ENCODE data around the gene MAGI2. TPM values are rescaled to one million over a fixed set of nuclear protein-coding genes. Genes with fewer than 3 reads are reported as not detected.
A peak's percentile ranks its signal among the peaks of the same experiment; 100 is the strongest.
"Not testable (repeated sequence)": the region's sequence is repeated elsewhere in the genome, so short reads cannot be mapped to it uniquely, and the experiment has no call there.

MAGI2 gene
- total RNA-seq, 1 donor from 2014 or later, result 51.3 TPM

DNA sequence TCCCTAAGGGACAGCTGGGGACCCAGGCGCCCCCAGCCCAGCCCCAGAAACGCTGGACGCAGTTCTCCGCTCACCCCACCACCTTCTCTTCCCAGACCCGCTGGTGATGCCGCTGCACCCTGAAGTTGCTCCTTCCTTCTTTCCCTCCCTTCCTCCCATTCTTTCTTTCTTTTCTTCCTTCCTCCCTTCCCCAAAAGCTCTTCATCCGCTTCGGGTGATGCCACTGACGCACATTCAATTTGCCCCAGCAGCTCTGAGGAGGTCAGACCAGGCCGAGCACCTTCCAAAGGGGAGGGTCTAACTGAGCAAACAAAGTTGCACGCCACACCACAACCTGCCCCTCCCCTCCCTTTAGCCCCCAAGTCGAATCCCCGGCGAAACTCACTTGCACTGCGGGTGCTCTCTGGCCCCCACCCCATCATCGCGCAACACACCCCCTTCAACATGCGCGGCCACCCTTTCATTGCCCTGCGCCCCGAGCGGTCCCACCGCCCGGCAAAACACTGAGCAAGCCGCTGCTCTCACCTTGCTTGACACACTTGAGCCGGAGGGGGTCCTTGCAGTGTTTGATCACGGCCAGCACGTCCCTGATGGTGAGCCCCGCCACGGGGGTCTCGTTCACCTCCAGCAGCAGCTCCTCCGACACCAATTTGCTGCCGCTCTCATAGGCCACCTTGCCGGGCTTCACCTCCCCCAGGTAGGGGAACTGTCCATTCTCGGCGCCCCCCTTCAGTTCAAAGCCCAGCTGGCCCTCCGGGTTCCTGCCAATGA lies 787 bp downstream of the MAGI2 start:
- peak; percentile 42 for ATAC-seq
- intact Hi-C loops (cut with DNase I), result no loop called here

DNA sequence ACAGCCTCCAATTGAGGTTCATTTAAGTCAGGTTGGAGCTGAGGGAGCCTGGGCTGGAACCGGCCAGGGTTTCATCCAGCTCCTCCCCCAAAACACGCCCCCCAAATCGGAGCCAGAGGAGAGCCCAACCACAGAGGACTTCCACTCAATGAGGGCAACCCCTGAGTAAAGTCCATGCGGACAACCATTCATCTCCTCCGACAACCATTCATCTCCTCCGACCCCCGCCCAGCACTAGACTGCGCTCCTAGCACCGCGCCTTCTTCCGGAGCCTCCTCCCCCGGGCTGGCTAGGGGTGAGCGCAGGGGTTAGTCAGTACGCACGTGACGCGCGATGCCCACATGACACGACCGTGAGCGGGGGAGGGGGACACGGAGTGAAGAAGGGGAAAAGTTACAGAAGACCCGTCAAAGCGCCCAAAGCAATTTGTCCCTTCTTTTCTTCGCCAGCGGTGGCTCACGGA lies 1.4 kb downstream of the MAGI2 start:
- ATAC-seq (peak; percentile 91), DNase-seq (ENCODE audit: low spot score) (peak; percentile 94)
- intact Hi-C loops (cut with DNase I), result no loop called here

More for the DNA sequence above, 787 bp downstream of the MAGI2 start:
- DNase-seq (ENCODE audit: low spot score), result peak; percentile 63

DNA sequence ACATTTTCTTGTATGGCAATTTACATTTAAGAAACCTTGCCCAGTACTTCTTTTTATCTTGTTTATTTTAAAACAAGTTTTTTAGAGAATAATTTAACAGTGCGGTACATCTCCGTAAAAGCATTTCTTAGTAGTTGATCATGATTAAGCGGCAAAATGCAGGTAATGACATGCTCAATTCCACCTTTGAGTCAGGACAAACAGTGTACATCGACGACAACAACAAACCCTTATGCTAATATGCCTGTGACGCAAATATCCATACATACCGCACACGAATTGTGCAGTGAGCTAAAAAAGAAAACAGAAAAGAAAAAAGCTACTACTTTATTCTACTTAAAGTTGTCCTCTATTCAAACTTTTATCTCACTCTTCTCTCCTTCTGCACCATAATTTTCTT lies 1.9 kb downstream of the MAGI2 start:
- ATAC-seq (no peak), DNase-seq (ENCODE audit: low spot score) (no peak)
- intact Hi-C loops (cut with DNase I), result no loop called here

DNA sequence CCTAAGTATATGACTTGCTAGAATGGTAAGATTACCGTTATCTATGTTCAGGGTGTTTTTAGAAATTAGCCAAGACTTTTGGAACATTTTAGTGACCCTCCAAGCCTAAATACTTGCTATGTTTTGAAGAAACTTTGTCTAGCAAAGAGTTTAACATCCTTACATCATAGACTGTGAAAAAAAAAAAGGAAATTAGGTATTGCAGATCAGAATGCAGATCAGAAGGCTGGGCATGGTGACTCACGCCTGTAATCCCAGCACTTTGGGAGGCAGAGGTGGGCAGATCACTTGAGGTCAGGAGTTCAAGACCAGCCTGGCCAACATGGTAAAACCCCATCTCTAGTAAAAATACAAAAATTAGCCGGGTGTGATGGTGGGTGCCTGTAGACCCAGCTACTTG lies 10.7 kb downstream of the MAGI2 start:
- intact Hi-C loops (cut with DNase I); DNase-seq (ENCODE audit: low spot score); ATAC-seq: not testable (repeated sequence)

DNA sequence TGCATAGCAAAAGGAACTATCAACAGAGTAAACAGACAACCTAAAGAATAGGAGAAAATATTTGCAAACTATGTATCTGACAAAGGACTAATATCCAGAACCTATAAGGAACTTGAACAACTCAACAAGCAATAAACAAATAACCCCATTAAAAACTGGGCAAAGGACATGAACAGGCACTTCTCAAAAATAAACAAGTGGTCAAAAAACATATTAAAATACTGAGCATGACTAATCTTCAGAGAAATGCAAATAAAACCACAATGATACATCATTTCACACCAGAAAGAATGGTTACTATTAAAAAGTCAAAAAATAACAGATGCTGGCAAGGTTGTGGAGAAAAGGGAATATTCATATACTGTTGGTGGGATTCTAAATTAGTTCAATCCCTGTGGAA lies 17.1 kb downstream of the MAGI2 start:
- no peak for ATAC-seq

DNA sequence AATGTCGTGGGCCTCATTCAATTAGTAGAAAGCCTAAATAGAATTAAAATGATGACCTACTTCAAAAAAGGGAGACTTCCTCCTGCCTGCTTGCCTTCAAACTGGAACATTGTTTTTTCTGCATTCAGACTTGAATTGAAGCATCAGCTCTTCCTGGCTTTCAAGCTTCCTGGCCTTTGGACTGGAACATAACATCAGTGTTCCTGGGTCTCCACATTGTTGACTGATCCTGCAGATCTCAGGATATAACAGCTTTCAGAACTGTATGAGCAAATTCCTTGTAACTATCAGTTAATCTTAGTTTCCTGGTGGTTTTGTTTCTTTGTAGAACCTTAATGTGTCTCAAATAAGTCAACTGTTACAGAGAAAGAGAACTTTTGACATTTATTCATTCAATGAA lies 18.6 kb downstream of the MAGI2 start:
- DNase-seq (ENCODE audit: low spot score) (no peak), ATAC-seq (no peak)
- intact Hi-C loops (cut with DNase I), result no loop called here

More for the DNA sequence above, 17.1 kb downstream of the MAGI2 start:
- intact Hi-C loops (cut with DNase I), result no loop called here
- DNase-seq (ENCODE audit: low spot score), result no peak

DNA sequence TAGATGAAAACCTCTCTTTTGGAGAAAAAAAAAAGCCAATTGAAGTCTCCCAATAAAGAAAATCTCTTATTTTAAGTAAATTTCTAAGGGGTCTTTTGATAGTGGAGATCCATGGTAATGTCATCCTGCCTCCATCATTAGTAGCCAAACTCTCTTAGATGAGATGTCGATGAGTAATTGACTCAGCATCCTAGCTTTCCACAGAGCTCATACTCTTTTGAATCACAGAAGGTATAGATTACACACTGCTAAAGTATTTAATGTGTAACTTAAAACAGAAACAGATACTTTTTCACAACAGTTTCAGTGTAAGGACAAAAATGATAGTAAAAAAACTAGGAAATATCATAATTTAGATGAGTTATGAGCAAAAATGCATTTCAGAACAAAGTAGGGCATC lies 19.4 kb downstream of the MAGI2 start:
- ATAC-seq (no peak), DNase-seq (ENCODE audit: low spot score) (no peak)
- intact Hi-C loops (cut with DNase I), result no loop called here

DNA sequence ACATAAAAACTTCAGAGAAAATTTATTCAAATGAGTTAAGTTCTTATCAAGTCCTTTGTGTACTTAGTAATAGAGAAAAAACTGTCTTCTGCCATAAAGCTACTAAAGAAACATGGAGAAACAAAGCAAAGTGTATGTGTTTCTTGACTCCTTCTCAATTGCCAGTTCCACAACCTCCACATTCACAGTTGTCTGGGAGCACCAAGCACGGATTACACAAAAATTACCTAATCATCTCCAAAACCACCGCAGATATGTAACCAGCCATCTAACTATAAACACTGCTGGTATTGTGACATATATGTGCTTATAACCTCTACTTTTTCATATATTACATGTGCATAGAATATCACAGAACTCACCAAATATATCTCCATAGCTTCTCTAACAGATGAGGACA lies 23.1 kb downstream of the MAGI2 start:
- DNase-seq (ENCODE audit: low spot score) (no peak), ATAC-seq (no peak)
- intact Hi-C loops (cut with DNase I), result no loop called here

DNA sequence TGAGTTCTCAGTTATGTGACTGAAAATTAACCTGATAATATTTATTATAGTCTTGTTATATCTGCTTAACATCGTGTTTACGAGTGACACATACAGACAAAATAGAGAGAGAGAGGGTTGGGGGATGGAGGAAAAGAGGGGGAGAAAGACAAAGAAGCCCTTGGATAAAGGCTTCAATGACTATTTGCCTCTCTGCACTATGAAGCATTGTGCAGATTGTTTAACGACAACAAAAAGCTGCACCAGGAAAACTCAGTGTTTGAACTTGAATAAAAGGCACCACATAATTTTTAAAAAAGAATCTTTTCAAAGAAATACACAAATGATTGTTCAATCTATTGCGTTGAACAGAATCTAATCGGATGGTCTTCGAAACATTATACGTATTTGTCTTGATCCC lies 27.8 kb downstream of the MAGI2 start:
- intact Hi-C loops (cut with DNase I), result no loop called here
- ATAC-seq (no peak), DNase-seq (ENCODE audit: low spot score) (no peak)

DNA sequence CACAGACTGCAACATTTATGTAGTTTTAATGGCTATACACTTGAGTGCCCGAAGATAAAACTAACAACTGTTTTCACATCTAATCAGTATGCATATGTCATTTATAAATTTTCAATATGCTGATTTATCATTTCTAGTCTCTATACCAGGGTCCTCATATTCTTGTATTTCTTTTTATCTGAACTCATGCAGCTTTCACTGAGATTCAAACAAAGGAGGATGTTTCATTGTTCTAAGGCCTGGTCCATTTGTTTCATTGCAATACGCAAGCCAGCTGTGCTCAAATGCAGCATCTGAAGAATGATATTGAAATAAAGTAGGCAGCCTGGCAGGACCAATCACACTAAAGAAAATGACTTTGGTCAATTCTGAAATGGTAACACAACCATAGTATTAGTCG lies 31.7 kb downstream of the MAGI2 start:
- no peak for ATAC-seq
- DNase-seq (ENCODE audit: low spot score), result no peak
- intact Hi-C loops (cut with DNase I), result no loop called here

DNA sequence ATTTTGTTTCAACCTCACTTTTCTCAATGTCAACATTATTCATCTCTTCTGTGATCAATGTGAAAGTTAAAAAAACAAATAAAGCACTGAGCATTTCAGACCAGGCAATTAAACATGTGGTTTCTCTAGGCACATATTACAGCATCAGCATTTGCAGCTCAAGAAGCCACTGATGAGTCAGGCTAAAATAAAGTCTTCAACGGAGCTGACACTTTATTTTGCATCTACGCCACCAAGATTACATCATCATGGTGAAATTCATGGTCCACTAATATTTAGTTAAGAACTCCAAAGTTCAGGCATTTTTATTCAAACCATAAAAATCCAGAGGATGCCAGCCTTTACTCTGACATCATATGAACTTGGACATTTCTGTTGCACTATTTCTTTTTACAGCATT lies 33.0 kb downstream of the MAGI2 start:
- ATAC-seq (peak; percentile 88), DNase-seq (ENCODE audit: low spot score) (no peak)
- intact Hi-C loops (cut with DNase I), result no loop called here

DNA sequence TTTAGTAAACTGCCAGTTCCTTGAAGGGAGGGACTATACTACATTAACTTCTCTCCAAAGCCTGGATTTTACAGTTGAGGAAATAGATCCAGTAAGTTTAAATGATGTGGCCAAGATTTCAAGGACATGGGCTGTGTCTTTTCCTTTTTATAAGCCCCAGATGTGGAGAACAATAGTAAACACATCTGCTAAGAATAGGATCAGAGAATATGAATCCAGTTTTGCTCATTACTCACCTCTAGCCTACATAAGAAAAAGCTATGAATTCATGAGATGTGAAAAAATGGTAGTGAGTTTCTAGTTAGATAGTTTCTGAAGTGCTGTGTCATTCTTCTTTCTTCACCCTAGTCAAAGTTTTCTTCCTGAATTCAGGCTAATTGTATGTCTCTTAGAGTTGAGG lies 38.6 kb downstream of the MAGI2 start:
- DNase-seq (ENCODE audit: low spot score), result no peak
- intact Hi-C loops (cut with DNase I), result no loop called here
- no peak for ATAC-seq

DNA sequence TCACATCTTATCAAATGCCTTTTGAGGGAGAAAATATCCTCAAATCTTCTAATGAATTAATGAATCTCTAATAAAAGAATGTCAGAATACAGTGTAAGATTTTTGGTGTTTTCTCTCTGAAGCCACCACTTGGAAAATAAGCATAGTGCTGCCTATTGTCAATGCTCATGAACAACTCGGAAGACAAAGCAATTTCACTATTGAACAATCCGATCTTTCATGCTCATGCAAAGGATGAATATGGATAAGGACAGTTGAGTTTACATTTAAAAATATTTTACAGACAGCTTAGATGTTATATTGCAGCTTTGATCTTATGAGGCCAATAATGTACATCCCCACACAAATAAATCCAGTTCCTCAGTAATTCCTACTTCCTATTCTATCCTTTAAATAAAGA lies 40.6 kb downstream of the MAGI2 start:
- intact Hi-C loops (cut with DNase I), result no loop called here
- no peak for ATAC-seq
- DNase-seq (ENCODE audit: low spot score), result no peak

DNA sequence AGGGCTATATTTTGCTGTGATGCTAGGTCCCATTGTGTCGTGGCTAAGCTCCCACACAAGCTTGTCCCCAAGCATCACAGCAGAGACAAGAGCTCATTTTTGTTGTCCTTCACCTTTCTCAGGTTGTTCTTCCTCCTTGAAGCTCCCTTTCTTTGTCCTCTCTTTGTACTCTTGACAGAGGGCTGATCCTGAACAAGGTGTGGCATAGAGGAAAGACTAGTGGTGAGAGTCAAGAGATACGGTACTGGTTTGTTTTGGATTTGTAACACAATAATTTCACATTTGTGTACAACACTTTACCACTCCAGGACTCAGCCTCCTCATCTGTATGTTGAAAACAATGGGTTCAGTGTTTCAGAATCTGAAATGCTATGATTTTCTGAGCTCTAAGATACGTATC lies 41.0 kb downstream of the MAGI2 start:
- ATAC-seq, result no peak

DNA sequence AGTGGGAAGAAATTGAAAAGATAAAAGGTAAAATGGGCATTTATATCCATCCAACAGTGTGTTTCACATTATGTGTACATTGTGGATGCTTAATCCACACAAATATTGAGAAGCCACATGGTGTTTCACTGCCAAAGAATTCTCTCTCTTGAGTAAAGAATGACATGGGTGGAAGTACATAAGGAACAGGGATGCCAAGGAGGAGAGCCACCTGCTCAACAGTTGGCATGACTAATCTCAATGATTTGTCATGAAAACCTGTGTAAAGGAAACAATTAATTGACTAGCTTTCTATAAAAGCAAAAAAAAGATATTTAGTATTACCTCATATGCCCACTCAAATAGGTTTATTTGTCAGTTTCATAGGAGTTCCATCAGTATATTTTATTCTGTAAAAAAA lies 43.1 kb downstream of the MAGI2 start:
- intact Hi-C loops (cut with DNase I), result no loop called here
- no peak for ATAC-seq
- no peak for DNase-seq (ENCODE audit: low spot score)

More for the DNA sequence above, 41.0 kb downstream of the MAGI2 start:
- DNase-seq (ENCODE audit: low spot score), result no peak
- intact Hi-C loops (cut with DNase I), result no loop called here

DNA sequence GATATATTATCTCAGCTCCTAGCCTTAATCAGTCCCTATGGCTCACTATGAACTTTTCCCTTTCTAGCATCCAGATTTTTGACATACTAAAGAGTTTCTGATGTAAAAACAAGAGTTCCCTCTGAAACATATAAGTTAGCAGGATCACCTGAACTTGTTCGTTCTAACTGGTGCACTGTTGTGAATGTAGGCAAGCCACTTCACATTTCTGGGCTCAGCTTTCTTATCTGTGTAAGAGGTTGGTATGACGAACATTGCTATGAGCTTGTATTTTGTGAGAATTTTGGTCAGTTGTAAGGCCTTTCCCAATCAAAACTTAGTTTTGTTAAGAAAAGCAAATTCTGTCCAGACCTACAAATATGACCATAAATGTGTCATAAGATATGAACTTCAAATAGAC lies 46.1 kb downstream of the MAGI2 start:
- intact Hi-C loops (cut with DNase I), result no loop called here
- no peak for DNase-seq (ENCODE audit: low spot score)

DNA sequence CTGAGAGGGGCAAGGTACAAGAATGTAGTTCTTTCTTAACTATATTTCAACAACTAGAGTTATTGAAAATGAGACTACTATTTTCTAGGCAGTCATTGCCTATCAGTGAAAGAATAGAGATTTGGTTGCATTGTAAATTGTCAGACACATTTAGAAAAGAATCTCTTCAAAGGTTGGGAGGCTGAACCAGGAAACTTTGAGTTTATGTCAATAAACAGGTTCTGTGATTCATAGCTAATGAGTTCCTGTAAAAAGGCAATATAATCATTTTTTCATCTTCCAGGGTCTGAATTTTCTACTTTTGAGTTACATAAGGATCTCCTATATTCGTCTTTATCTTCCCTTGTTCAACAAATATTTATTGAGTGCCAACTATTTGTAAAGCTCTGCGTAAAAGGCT lies 47.1 kb downstream of the MAGI2 start:
- intact Hi-C loops (cut with DNase I), result no loop called here
- ATAC-seq (no peak), DNase-seq (ENCODE audit: low spot score) (no peak)

More for the DNA sequence above, 46.1 kb downstream of the MAGI2 start:
- ATAC-seq, result no peak

DNA sequence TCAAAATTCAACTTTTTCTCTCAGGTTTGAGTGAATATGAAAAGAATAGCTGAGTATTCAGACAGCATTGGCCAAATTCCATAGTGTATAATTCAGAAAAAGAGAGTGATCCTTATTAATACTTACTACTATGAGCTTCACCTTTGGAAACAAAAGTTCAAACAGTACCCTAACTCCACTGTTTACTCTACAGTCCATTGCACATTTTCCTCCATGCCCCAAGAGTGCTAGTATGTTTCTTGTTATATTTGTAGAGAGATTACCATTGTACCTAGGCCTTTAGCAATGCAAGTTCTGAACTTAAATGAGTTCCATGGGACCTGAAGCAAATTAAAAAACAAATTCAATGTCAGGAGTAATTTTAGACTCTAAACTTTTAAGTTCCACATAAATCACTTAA lies 48.1 kb downstream of the MAGI2 start:
- intact Hi-C loops (cut with DNase I), result no loop called here
- no peak for ATAC-seq

DNA sequence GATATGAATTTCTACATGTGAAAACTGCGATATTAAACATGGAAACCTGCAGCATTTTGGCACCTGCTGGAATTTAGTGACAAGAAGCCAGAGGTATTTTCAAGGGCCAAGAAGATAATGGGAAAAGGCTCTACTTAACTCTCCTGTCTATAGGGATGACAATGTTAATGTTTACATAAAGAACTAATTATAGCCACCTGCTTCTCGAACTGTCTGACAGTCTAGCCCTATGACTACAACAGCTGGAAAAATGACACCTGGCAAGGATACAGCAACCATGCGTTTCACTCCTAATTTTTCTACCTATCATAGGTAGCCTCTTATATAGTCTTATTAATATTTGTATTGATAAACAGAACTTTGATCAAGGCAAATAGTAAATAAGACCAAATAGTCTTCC lies 49.6 kb downstream of the MAGI2 start:
- ATAC-seq (no peak), DNase-seq (ENCODE audit: low spot score) (no peak)
- intact Hi-C loops (cut with DNase I), result no loop called here

More for the DNA sequence above, 48.1 kb downstream of the MAGI2 start:
- no peak for DNase-seq (ENCODE audit: low spot score)

DNA sequence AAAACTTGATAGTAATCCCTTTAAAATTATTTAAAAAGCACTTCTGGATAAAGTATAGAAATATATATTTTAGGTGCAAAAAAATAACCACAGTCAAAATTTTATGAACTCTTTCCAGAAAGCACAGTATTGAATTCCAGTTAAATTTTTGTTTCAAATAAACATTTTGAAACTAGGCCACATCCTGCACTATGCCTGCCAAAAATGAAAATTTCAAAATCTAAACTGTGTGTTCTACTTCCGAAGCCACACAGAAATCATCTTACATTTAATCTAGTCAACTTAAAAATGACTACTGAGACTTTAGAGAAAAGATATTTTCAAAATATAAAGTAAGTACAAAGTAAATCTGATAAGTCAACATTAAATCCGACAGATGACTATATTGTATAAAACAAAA lies 50.0 kb downstream of the MAGI2 start:
- ATAC-seq (peak; percentile 76), DNase-seq (ENCODE audit: low spot score) (no peak)
- intact Hi-C loops (cut with DNase I), result no loop called here

DNA sequence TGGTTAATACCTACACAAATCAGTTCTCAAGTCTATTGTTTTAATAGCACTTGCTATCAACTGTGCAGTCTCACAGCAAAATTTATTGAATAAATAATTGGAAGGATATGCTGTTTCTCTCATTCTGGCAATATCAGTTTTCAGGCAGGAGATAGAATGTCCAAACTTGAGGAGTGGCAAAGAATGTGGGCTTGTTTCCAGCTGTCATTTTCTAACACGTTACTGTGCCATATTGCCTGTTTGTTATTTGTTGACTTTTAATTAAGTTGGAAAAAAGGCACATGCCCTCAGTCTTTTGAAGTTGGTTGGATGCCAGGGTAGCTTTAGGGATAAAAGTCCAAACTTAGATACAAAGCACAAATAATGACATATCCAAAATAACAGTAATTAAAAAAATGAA lies 52.2 kb downstream of the MAGI2 start:
- DNase-seq (ENCODE audit: low spot score), result no peak
- no peak for ATAC-seq
- intact Hi-C loops (cut with DNase I), result no loop called here
